GM13977 (cell line): ENCODE measurements around the gene SUMO2.
"Not testable (repeated sequence)": the region's sequence is repeated elsewhere in the genome, so short reads cannot be mapped to it uniquely, and the experiment has no call there.

Source experiments
- DNase-seq: peaks from one replicate; pipeline ENCODE4 v3.0.0; 2012; ENCODE audit warnings: low spot score
- CTCF ChIP-seq: IDR thresholded peaks from 2 replicates; pipeline ENCODE4 v1.5.1; 2012; ENCODE audit warnings: mild to moderate bottlenecking, control low read depth; ENCODE audit not compliant: insufficient read depth; ENCODE audit errors: extremely low read depth, missing control alignments
- in situ Hi-C: fragments of 300-500 bp; cut with MboI; formaldehyde crosslinking; loops from one replicate; pipeline ENCODE4 v1.12.0; 2022; ENCODE audit warnings: low sequenced_read_pairs, low pct_unique_long_range_greater_than_20kb, mixed read lengths, inconsistent platforms; ENCODE audit not compliant: unreplicated experiment

The SUMO2 gene

GRCh38 chr17:75129576-75129975 lies 53.2 kb downstream of the SUMO2 start:
- TF ChIP-seq CTCF: no peak
- no peak for DNase-seq
- in situ Hi-C loops: no loop called here

DNA sequence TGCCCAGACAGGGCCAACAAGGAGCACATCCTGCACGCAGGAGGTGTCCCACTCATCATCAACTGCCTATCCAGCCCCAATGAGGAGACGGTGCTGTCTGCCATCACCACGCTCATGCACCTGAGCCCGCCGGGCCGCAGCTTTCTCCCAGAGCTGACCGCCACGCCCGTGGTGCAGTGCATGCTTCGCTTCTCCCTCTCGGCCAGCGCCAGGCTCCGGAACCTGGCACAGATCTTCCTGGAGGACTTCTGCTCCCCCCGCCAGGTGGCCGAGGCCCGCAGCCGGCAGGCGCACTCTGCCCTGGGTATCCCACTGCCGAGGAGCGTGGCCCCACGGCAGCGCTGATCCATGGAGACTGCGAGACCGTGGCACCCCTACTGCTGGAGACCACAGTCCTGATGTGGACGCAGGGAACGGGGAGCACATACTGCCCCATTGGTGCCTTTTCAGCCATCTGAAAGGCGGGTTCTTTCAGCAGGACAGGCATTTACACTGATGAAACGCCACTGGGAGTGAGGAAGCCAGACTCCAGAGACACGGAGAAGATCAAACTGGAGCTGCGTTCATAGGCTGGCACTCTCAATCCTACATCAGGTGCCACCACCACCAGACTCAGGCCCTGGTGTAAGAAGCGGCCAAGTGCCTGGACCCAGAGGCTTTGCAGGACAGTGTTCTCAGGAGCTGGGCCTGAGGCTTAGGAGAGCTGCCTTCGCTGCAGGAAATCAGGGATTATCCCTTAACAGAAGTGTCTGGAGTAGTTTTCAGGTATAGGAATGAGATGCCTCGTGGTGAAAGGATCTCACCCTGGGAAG lies 53.9 kb downstream of the SUMO2 start:
- TF ChIP-seq CTCF: no peak
- no peak for DNase-seq
- in situ Hi-C loops: no loop called here

- DNase-seq, in situ Hi-C loops: not testable (repeated sequence)
Observed at GRCh38 chr17:75127936-75128335, 54.8 kb downstream of the SUMO2 start.

- in situ Hi-C loops: no loop called here
- no peak for TF ChIP-seq CTCF
- no peak for DNase-seq
Observed at GRCh38 chr17:75126954-75127353, 55.8 kb downstream of the SUMO2 start.

GRCh38 chr17:75125984-75126383 lies 56.8 kb downstream of the SUMO2 start:
- DNase-seq: no peak
- in situ Hi-C loops: no loop called here
- TF ChIP-seq CTCF: no peak

- no peak for DNase-seq
- in situ Hi-C loops: no loop called here
- TF ChIP-seq CTCF: no peak
Observed at GRCh38 chr17:75124819-75125162, 58.0 kb downstream of the SUMO2 start.

DNA sequence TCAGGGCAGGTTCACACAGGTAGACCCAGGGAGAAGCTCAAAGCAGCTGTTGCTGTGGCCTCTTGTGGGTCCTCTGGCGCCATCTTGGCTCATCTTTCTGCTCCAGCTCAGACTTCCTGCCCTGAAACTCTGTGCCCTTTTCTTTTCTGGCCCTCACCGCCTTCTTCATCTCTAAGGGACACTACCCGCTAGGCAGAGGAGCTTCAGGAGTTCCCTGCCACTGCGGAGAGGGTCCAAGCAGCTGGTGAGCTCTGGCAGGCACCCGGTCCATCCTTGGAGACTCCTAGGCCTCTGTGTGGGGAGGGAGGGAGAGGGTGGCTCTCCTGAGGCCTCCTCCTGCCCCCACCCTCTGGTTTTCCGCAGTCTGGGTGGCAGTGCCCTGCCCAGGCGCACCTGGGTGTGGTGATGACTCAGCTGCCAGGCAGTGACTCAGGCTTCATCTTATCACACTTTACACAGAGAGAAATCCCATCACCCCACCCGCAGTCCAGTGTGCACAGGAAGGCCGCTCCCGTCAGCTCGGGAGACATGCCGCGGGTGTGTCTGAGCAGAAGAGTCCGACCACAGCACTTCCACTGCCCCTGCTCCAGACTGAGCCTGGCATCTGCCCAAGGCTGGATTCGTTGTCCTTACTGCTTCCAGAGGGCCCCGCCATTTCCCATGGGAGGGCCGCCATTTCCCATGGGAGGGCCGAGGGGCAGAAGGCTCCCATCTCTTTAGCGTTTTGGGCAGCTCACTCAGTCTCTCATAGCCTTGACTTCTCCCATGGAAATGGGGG lies 58.5 kb downstream of the SUMO2 start:
- in situ Hi-C loops: no loop called here
- TF ChIP-seq CTCF: no peak
- no peak for DNase-seq
